GM13976 (cell line): Measurements from ENCODE around the gene CPNE6.
A peak's percentile ranks its signal among the peaks of the same experiment; 100 is the strongest.

Source experiments
- DNase-seq: peaks from one replicate; pipeline ENCODE4 v3.0.0; 2012; ENCODE audit warnings: low spot score
- in situ Hi-C: fragments of 300-500 bp; cut with MboI; formaldehyde crosslinking; loops from one replicate; pipeline ENCODE4 v1.12.0; 2022; ENCODE audit warnings: low sequenced_read_pairs, mixed read lengths, inconsistent platforms; ENCODE audit not compliant: unreplicated experiment
- TF ChIP-seq, protein P1 (sequence below): IDR thresholded peaks from 2 replicates; pipeline ENCODE4 v1.5.1; 2012; ENCODE audit warnings: borderline replicate concordance, mild to moderate bottlenecking; ENCODE audit not compliant: insufficient read depth; ENCODE audit errors: extremely low read depth, missing control alignments, control extremely low read depth

Gene CPNE6

GRCh38 chr14:24122898-24123297 lies 51.5 kb downstream of the CPNE6 start:
- in situ Hi-C loops: no loop called here
- DNase-seq: no peak
- TF ChIP-seq, protein P1, sequence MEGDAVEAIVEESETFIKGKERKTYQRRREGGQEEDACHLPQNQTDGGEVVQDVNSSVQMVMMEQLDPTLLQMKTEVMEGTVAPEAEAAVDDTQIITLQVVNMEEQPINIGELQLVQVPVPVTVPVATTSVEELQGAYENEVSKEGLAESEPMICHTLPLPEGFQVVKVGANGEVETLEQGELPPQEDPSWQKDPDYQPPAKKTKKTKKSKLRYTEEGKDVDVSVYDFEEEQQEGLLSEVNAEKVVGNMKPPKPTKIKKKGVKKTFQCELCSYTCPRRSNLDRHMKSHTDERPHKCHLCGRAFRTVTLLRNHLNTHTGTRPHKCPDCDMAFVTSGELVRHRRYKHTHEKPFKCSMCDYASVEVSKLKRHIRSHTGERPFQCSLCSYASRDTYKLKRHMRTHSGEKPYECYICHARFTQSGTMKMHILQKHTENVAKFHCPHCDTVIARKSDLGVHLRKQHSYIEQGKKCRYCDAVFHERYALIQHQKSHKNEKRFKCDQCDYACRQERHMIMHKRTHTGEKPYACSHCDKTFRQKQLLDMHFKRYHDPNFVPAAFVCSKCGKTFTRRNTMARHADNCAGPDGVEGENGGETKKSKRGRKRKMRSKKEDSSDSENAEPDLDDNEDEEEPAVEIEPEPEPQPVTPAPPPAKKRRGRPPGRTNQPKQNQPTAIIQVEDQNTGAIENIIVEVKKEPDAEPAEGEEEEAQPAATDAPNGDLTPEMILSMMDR: no peak

DNA sequence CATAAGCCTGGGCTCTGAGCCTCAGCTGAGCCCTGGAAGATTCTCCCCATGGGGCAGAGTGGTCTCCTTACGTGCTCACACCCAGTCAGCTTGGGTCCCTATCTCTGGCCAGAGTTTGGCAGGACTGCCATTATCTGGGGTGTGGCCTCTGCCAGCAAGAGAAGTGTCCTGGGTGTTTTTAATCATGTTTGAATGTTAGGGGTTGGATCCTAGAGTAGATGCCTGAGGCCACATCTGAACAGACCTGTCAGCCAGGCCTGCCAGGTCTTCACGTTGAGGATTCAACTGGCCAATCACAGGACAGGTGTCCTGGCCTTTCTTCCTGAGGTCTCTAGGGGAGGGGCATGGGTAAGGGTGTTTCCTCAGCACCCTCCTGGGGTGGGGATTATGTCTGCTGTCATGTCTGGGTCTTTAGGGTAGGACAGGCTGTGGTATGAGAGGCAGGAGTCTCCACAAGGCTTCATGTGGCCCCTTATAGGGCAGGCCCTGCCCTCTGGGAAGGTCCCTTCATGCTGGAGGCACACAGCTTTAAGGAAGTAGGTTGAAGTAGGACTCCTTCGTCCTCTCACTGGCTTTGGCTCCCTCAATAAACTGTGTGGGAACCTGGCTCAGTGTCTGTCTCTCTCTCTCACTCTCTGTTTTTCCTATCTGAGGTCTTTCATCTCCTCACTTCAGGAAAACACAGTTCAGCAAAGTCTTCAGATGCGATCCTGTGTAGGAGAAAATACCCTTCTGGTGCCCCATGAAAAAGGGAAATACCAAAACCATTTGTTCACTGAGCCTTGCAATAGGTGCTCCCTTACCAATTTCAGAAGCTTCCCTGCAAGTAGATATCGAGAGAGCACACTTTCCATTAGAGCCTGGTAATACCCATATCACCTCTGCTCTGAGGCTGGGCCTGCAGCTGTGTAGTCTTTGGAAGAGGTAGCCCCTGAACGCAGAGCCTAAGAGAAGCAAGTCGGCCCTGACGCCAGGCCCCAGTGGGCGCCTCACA lies 52.4 kb downstream of the CPNE6 start:
- peak; percentile 53 for DNase-seq
- in situ Hi-C loops: no loop called here
- TF ChIP-seq, protein P1: no peak

GRCh38 chr14:24126939-24127338 lies 55.6 kb downstream of the CPNE6 start:
- TF ChIP-seq, protein P1: no peak
- in situ Hi-C loops: no loop called here
- no peak for DNase-seq

DNA sequence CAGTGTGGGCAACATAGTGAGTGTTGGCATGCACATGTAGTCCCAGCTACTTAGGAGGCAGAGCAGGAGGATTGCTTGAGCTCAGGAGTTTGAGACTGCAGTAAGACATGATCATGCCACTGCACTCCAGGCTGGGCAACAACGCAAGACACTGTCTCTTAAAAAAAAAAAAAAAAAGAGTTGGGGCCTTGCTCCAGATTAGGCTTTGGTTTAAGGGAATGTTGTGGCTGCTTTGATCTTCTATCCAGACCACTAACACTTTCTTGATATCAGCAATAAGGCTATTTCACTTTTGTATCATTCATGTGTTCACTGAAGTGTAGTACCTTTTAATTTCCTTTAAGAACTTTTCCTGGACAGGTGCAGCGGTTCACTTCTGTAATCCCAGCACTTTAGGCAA lies 56.3 kb downstream of the CPNE6 start:
- no peak for DNase-seq
- in situ Hi-C loops: no loop called here
- TF ChIP-seq, protein P1: no peak
